ENCODE measurements around the gene RPS6KA5.
"Not testable (repeated sequence)": the region's sequence is repeated elsewhere in the genome, so short reads cannot be mapped to it uniquely, and the experiment has no call there.

RPS6KA5 gene

GRCh38 chr14:91063119-91063518 lies 2.7 kb upstream of the RPS6KA5 start:
- DNase-seq, result peak; percentile 49

GRCh38 chr14:91062600-91062999 lies 2.2 kb upstream of the RPS6KA5 start:
- DNase-seq, result no peak

- no peak for DNase-seq
These were observed 831 bp upstream of the RPS6KA5 start for GRCh38 chr14:91061056-91061887.

GRCh38 chr14:91059576-91060350 lies 678 bp downstream of the RPS6KA5 start:
- DNase-seq, result peak; percentile 66

GRCh38 chr14:91058042-91058581 lies 2.3 kb downstream of the RPS6KA5 start:
- DNase-seq, result no peak

- no peak for DNase-seq
These were observed 4.1 kb downstream of the RPS6KA5 start for GRCh38 chr14:91056361-91056760.

GRCh38 chr14:91055016-91055415 lies 5.4 kb downstream of the RPS6KA5 start:
- no peak for DNase-seq

- DNase-seq, result no peak
These were observed 11.8 kb downstream of the RPS6KA5 start for GRCh38 chr14:91048676-91049075.

- no peak for DNase-seq
These were observed 12.2 kb downstream of the RPS6KA5 start for GRCh38 chr14:91048265-91048664.

GRCh38 chr14:91047174-91047753 lies 13.2 kb downstream of the RPS6KA5 start:
- no peak for DNase-seq

- no peak for DNase-seq
These were observed 13.9 kb downstream of the RPS6KA5 start for GRCh38 chr14:91046488-91047072.

GRCh38 chr14:91041450-91041849 lies 19.0 kb downstream of the RPS6KA5 start:
- no peak for DNase-seq

- DNase-seq, result no peak
These were observed 19.9 kb downstream of the RPS6KA5 start for GRCh38 chr14:91040545-91040944.

- no peak for DNase-seq
These were observed 22.0 kb downstream of the RPS6KA5 start for GRCh38 chr14:91038439-91038838.

GRCh38 chr14:91036741-91037469 lies 23.5 kb downstream of the RPS6KA5 start:
- no peak for DNase-seq

GRCh38 chr14:91035855-91036254 lies 24.6 kb downstream of the RPS6KA5 start:
- DNase-seq, result no peak

- not testable (repeated sequence) for DNase-seq
These were observed 26.1 kb downstream of the RPS6KA5 start for GRCh38 chr14:91034379-91034778.

GRCh38 chr14:91032248-91032647 lies 28.2 kb downstream of the RPS6KA5 start:
- no peak for DNase-seq

GRCh38 chr14:91031666-91032065 lies 28.8 kb downstream of the RPS6KA5 start:
- no peak for DNase-seq

GRCh38 chr14:91029456-91030217 lies 30.8 kb downstream of the RPS6KA5 start:
- no peak for DNase-seq

GRCh38 chr14:91027561-91027960 lies 32.9 kb downstream of the RPS6KA5 start:
- no peak for DNase-seq

- not testable (repeated sequence) for DNase-seq
These were observed 37.8 kb downstream of the RPS6KA5 start for GRCh38 chr14:91022622-91023028.

All from NK-92 treated with Interleukin-12 subunit alpha and Interleukin-12 subunit beta, amount 100 ng/mL, for 24 hours (cell line).